Skin of body (tissue), 2 donors: Measurements from ENCODE around the gene BPGM. TPM values are rescaled to one million over a fixed set of nuclear protein-coding genes. Genes with fewer than 3 reads are reported as not detected.

Experiments used
- DNase-seq: peaks from one replicate; lab custom pipeline; 2025; lab: John Stamatoyannopoulos, UW
- total RNA-seq: library from RNA; depleted of rRNA; stranded (reverse); fragments of >200 nt; gene quantifications from one replicate; pipeline ENCODE4 v1.2.3, GENCODE V29; 2014

The BPGM gene
- total RNA-seq: 101 TPM

GRCh38 chr7:134646425-134647305 is at the start of gene BPGM:
BPGM (plus strand) TSS chr7:134646853; CDS start chr7:134661508, 14,655 bp downstream.
- DNase-seq: peak; percentile 100

GRCh38 chr7:134599371-134599770 is 47.3 kb upstream of the BPGM start:
- no peak for DNase-seq

- no peak for DNase-seq
Observed at GRCh38 chr7:134601459-134601858, 45.2 kb upstream of the BPGM start.

- DNase-seq: no peak
Observed at GRCh38 chr7:134602881-134603451, 43.7 kb upstream of the BPGM start.

GRCh38 chr7:134605978-134606923 is 40.4 kb upstream of the BPGM start:
- peak; percentile 44 for DNase-seq

GRCh38 chr7:134611611-134612151 is 35.0 kb upstream of the BPGM start:
- DNase-seq: no peak

GRCh38 chr7:134612197-134612596 is 34.5 kb upstream of the BPGM start:
- no peak for DNase-seq

GRCh38 chr7:134613623-134614347 is 32.9 kb upstream of the BPGM start:
- DNase-seq: no peak

GRCh38 chr7:134616611-134617010 is 30.0 kb upstream of the BPGM start:
- no peak for DNase-seq

- no peak for DNase-seq
Observed at GRCh38 chr7:134618756-134619530, 27.7 kb upstream of the BPGM start.

GRCh38 chr7:134619627-134620331 is 26.9 kb upstream of the BPGM start:
- DNase-seq: peak; percentile 82

- DNase-seq: no peak
Observed at GRCh38 chr7:134622303-134622995, 24.2 kb upstream of the BPGM start.

GRCh38 chr7:134623193-134623592 is 23.5 kb upstream of the BPGM start:
- DNase-seq: no peak

GRCh38 chr7:134625550-134625949 is 21.1 kb upstream of the BPGM start:
- peak; percentile 77 for DNase-seq

GRCh38 chr7:134627109-134627774 is 19.4 kb upstream of the BPGM start:
- no peak for DNase-seq

GRCh38 chr7:134627775-134628153 is 18.9 kb upstream of the BPGM start:
- no peak for DNase-seq

GRCh38 chr7:134629445-134629844 is 17.2 kb upstream of the BPGM start:
- no peak for DNase-seq

GRCh38 chr7:134630237-134630636 is 16.4 kb upstream of the BPGM start:
- no peak for DNase-seq
